HG03520 (cell line): Measurements from ENCODE around the gene TMEM233.

ENCODE experiments used
- ATAC-seq: cut with Tn5 transposase; IDR thresholded peaks from one replicate; pipeline ENCODE4 v1.9.1; 2021; ENCODE audit warnings: mild to moderate bottlenecking, moderate library complexity; ENCODE audit not compliant: unreplicated experiment

The TMEM233 gene

DNA sequence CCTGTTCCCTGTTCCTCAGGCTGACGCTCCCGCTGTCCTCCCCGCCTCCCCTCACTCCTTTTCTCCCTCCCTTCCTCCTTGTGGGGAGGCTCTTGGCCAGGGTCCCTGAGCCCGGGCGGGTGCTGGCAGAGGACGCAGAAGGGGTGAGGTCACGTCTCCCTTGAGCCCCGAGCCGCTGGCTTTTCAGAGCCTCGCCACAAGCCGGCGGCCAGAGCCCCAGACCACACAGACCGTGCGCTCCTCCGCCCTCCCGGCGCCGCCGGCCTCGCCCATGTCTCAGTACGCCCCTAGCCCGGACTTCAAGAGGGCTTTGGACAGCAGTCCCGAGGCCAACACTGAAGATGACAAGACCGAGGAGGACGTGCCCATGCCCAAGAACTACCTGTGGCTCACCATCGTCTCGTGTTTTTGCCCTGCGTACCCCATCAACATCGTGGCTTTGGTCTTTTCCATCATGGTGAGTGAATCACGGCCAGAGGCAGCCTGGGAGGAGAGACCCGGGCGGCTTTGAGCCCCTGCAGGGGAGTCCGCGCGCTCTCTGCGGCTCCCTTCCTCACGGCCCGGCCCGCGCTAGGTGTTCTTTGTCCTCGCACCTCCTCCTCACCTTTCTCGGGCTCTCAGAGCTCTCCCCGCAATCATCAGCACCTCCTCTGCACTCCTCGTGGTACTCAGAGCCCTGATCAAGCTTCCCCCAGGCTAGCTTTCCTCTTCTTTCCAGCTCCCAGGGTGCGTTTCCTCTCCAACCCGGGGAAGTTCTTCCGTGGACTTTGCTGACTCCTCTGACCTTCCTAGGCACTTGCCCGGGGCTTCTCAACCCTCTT is at the start of gene TMEM233:
TSS of gene TMEM233 (plus strand) at position 197 of the 821 bp plus-strand sequence. CDS start at position 272, 75 bp downstream.
- no peak for ATAC-seq

GRCh38 chr12:119544765-119545625 is 48.6 kb upstream of the TMEM233 start:
- ATAC-seq = no peak

- ATAC-seq = no peak
These were observed 47.2 kb upstream of the TMEM233 start for GRCh38 chr12:119546340-119546739.

- ATAC-seq = no peak
These were observed 46.6 kb upstream of the TMEM233 start for GRCh38 chr12:119547001-119547400.

DNA sequence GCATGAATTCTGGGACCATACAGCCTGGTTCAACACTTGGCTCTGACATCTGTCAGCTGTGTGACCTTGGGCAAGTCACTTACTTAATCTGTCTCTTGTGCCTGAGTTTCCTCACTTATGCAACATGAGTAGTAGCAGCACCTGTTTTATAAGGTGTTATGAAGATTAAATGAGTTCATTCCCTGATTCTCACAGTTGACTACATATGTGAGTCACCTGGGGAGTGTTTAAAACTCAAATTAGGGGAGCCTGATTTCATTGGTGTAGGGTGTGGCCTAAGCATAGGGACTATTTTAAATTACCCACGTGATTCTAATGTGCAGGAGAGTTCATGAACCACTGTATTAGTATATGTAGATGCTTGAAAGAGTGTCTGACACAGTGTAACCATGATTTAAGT is 36.7 kb upstream of the TMEM233 start:
- no peak for ATAC-seq

DNA sequence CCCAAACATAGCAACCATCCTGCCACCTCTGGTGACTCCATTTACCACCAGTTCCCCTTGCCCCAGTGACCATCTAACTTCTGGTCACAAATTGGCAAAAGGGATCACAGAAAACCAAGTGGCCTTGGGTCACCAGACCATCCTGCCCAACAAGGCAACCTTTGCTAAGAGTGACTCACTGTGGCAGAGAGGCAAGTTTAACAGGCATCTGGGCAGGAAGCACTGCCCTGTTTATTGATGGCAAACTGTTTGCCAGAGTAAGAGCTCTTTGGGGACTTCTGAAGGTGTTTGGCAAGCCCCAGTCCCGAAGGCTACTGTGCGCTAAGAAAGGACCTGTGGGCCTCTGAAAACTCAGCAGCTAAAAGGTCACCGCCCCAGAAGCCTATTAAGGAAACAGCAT is 28.2 kb upstream of the TMEM233 start:
- no peak for ATAC-seq

DNA sequence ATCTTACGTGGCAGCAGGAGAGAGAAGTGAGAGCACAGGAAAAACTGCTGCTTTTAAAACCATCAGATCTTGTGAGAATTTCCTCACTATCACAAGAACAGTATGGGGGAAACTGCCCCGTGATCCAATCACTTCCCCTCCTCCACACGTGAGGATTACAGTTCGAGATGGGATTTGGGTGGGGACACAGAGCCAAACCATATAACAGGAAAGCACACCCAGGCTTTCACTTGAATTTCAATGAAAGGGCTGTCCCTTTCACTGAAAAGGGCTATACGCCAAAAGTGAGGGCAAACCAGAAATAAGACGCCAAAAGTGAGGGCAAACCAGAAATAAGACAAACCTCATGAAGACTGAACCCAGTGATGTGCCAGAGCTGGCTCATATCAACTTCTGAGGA is 22.8 kb upstream of the TMEM233 start:
- no peak for ATAC-seq

DNA sequence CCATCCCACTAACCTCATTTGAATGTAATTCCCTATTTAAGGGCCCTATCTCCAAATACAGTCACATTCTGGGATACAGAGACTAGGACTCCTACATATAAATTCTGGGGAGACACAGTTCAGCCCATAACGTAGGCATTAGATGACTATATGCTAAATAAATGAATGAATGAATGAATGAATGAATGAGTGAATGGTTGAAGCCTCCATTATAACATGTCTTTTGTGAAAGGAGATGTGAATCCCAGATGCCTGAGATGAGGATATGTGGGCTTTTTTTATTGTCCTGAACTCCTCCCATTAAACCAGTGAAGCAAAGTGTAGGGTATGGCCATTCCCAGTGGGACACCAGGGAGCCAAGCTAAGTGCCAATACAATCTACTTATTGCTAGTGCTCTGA is 20.5 kb upstream of the TMEM233 start:
- ATAC-seq = no peak

DNA sequence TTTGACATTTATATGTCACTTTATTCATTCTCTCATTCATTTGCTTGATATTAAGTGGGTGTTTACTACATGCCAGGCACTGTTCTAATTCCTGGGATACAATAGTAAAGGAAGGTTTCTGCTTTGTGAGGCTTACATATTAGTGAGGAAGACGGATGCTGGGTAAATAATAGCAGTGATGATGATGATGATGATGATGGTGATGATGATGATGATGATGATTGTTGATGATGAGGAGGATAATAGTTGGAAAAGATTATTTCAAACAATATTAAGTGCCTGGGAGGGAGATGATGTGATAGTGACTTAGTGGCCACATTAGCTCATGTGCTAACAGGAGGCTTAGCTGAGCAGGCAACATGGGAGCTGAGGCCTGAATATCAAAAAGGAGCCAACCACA is 19.3 kb upstream of the TMEM233 start:
- no peak for ATAC-seq

DNA sequence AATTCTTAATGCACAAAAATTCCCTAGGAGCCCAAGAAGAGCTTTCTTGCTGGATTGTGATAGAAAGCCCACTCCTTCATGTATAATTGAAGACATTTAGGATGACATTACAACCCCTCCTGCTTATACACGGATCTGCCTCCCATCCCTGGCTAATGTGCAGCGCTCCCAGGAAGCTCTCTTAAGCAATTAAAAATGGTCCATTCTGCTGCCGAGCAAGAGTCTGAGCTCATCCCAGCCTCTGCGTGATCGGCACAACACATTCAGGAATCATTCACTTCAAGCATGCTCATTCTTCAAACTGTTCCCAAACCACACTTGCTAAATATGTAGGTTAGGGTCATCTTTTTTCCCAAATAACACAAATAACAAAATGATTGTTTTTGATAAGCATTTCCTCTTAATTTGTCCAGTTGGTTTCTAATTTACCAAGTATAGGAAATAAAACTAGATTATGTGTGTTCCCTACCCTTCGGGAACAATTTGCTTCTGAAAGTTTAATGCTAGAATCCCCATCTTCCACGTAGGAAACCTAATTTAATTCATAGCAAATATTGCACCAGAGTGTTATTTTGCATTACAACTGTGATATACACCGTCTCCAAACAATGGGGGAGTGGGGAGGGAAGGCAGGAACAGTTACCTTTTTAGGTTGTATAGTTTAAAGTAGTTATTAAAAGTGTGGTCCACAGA is 17.3 kb upstream of the TMEM233 start:
- ATAC-seq = no peak

GRCh38 chr12:119576915-119577314 is 16.7 kb upstream of the TMEM233 start:
- ATAC-seq = no peak

- no peak for ATAC-seq
These were observed 15.5 kb upstream of the TMEM233 start for GRCh38 chr12:119578112-119578511.

DNA sequence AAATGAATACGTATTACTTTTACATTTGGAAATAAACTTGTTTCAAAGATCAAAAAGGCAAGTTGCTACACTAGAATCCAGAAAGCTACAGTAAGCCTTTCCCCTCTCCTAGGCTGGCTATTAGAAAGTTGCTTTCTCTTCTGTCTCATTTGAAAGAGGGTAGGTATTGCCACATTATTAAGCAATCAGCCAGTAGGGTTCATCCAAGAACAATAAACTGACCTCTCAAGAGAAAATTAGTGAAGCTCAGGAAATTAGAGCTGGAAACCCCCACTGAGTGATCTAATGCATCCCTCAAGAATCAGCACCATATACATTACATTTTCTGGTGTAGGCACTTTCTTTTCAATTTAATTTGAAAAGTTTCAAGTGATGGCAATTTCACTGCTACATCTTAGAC is 4.5 kb upstream of the TMEM233 start:
- ATAC-seq = no peak

- no peak for ATAC-seq
These were observed 3.9 kb upstream of the TMEM233 start for GRCh38 chr12:119589634-119590033.

DNA sequence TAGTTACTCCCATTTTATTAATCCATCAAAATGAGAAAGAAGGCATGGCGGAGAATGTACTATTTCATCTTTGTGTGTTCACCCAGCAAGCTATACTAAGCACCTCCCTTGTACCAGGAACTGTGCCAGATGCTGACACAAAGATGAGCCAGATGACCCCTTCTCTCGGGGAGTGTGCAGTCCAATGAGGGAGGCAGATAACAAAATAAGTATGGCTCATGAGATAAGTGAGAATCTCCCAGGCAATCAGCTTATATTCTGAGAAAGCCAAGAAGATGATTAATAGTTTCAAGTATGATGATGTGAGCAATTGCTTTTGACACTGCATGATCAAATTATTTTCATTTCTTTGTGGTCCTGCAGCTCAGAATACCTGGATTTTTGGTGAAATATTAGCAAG is 1.3 kb upstream of the TMEM233 start:
- ATAC-seq = no peak

DNA sequence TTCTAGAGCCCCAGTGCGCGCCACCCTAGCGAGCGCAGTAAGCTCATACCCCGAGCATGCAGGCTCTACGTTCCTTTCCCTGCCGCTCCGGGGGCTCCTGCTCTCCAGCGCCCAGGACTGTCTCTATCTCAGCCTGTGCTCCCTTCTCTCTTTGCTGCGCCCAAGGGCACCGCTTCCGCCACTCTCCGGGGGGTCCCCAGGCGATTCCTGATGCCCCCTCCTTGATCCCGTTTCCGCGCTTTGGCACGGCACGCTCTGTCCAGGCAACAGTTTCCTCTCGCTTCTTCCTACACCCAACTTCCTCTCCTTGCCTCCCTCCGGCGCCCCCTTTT is 791 bp downstream of the TMEM233 start:
- ATAC-seq = no peak

- ATAC-seq = no peak
These were observed 1.3 kb downstream of the TMEM233 start for GRCh38 chr12:119594772-119595445.

- no peak for ATAC-seq
These were observed 4.6 kb downstream of the TMEM233 start for GRCh38 chr12:119598159-119598558.

DNA sequence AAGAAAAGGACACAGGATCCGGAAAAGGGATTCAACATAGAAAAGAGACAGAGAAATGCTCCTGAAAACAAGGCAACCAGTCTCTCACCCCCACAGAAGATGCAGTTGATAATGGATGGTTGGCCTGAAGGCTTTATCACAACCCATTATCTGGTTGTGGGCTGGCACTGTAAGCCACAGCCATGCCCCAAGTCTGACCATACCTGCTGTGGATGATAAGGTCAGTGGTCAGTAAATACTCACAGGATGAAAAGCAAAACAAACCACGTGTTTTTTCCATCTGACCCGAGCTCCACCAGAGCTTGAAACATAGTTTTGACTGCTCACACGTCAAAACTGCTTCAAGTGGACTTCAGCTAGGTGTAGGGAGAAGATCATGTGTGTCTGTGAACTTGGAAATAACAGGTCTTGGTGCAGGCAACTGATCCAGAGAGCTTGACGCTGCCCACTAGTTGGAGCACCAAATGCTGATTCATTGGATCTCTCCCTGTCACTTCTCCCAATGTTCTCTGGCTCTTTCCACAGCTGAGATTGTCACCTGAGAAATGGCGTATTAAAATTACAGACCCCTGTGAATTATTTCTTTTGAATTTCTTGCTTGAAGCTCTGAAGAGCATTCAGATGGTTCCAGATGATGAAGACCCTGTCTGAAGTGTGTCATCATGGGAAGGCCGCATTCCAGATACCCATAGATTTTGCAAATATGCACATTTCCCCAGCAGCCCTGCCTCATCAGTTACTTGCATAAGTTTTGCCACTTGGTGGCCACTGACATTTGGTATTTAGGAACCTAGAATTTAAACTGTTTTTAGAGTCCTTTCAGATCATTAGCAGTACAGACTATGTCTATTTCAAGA is 8.5 kb downstream of the TMEM233 start:
- no peak for ATAC-seq

DNA sequence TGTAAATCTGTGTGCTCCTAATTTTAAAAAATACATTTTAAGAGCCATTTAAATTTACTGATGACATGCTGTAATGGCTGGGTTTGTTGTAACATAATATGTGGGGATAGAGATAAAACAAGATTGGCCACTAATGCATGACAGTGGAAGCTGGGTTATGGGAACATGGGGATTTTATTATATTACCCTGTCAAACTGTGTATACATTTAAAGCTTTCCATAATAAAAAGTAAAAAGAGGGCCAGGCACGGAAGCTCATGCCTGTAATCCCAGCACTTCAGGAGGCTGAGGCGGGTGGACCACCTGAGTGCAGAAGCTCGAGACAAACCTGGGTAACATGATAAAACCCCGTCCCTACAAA is 9.1 kb downstream of the TMEM233 start:
- ATAC-seq = no peak
